ENCODE data around the gene PANK2. TPM values are rescaled to one million over a fixed set of nuclear protein-coding genes. Genes with fewer than 3 reads are reported as not detected.
"Not testable (repeated sequence)": the region's sequence is repeated elsewhere in the genome, so short reads cannot be mapped to it uniquely, and the experiment has no call there.

Gene PANK2
- total RNA-seq, 1 donor from 2014 or later: 60.3 TPM

- Mint-ChIP-seq H3K4me3 (ENCODE audit: unreplicated experiment) (no peak overlapping the region), H3K4me1 (ENCODE audit: low read depth, unreplicated experiment) (peaks cover 13% of the 10 kb centered on the region), H3K27ac (ENCODE audit: unreplicated experiment) (no peak overlapping the region), H3K36me3 (ENCODE audit: unreplicated experiment) (no peaks in the 10 kb centered on the region), H3K27me3 (ENCODE audit: unreplicated experiment) (peaks cover 9% of the 10 kb centered on the region), H3K9me3 (ENCODE audit: unreplicated experiment) (peaks cover 2% of the 10 kb centered on the region)
- TF ChIP-seq CTCF (IDR thresholded peaks at IDR 0.05; ENCODE audit: partially characterized antibody, unreplicated experiment): no peak
- DNase-seq: no peak
These were observed 75.5 kb downstream of the PANK2 start for GRCh38 chr20:3964719-3965118.

GRCh38 chr20:3966571-3966970 lies 77.4 kb downstream of the PANK2 start:
- H3K27ac Mint-ChIP-seq (ENCODE audit: unreplicated experiment): peak overlapping the region; percentile 55
- peaks cover 22% of the 10 kb centered on the region for H3K4me1 Mint-ChIP-seq (ENCODE audit: low read depth, unreplicated experiment)
- no peak for TF ChIP-seq CTCF (IDR thresholded peaks at IDR 0.05; ENCODE audit: partially characterized antibody, unreplicated experiment)
- H3K9me3 Mint-ChIP-seq (ENCODE audit: unreplicated experiment): peaks cover 2% of the 10 kb centered on the region
- DNase-seq: no peak
- H3K36me3 Mint-ChIP-seq (ENCODE audit: unreplicated experiment): no peaks in the 10 kb centered on the region
- peaks cover 9% of the 10 kb centered on the region for H3K27me3 Mint-ChIP-seq (ENCODE audit: unreplicated experiment)
- H3K4me3 Mint-ChIP-seq (ENCODE audit: unreplicated experiment): no peak overlapping the region

GRCh38 chr20:3970016-3970415 lies 80.8 kb downstream of the PANK2 start:
- peaks cover 11% of the 10 kb centered on the region for H3K27me3 Mint-ChIP-seq (ENCODE audit: unreplicated experiment)
- DNase-seq: no peak
- H3K27ac Mint-ChIP-seq (ENCODE audit: unreplicated experiment): no peak overlapping the region
- no peaks in the 10 kb centered on the region for H3K36me3 Mint-ChIP-seq (ENCODE audit: unreplicated experiment)
- H3K4me3 Mint-ChIP-seq (ENCODE audit: unreplicated experiment): no peak overlapping the region
- peaks cover 34% of the 10 kb centered on the region for H3K4me1 Mint-ChIP-seq (ENCODE audit: low read depth, unreplicated experiment)
- peaks cover 4% of the 10 kb centered on the region for H3K9me3 Mint-ChIP-seq (ENCODE audit: unreplicated experiment)
- no peak for TF ChIP-seq CTCF (IDR thresholded peaks at IDR 0.05; ENCODE audit: partially characterized antibody, unreplicated experiment)

GRCh38 chr20:3971145-3971544 lies 82.0 kb downstream of the PANK2 start:
- Mint-ChIP-seq H3K9me3 (ENCODE audit: unreplicated experiment) (peaks cover 4% of the 10 kb centered on the region), H3K27ac (ENCODE audit: unreplicated experiment) (peak overlapping the region; percentile 5), H3K4me3 (ENCODE audit: unreplicated experiment) (no peak overlapping the region), H3K4me1 (ENCODE audit: low read depth, unreplicated experiment) (peaks cover 34% of the 10 kb centered on the region), H3K36me3 (ENCODE audit: unreplicated experiment) (no peaks in the 10 kb centered on the region), H3K27me3 (ENCODE audit: unreplicated experiment) (peaks cover 11% of the 10 kb centered on the region)
- DNase-seq: no peak
- no peak for TF ChIP-seq CTCF (IDR thresholded peaks at IDR 0.05; ENCODE audit: partially characterized antibody, unreplicated experiment)

- Mint-ChIP-seq H3K4me3 (ENCODE audit: unreplicated experiment) (no peak overlapping the region), H3K27ac (ENCODE audit: unreplicated experiment) (no peak overlapping the region), H3K27me3 (ENCODE audit: unreplicated experiment) (peaks cover 10% of the 10 kb centered on the region), H3K9me3 (ENCODE audit: unreplicated experiment) (peaks cover 2% of the 10 kb centered on the region), H3K4me1 (ENCODE audit: low read depth, unreplicated experiment) (peaks cover 27% of the 10 kb centered on the region), H3K36me3 (ENCODE audit: unreplicated experiment) (no peaks in the 10 kb centered on the region)
- TF ChIP-seq CTCF (IDR thresholded peaks at IDR 0.05; ENCODE audit: partially characterized antibody, unreplicated experiment): no peak
- DNase-seq: no peak
These were observed 83.0 kb downstream of the PANK2 start for GRCh38 chr20:3972161-3972560.

GRCh38 chr20:3972631-3973030 lies 83.4 kb downstream of the PANK2 start:
- not testable (repeated sequence) for H3K27ac Mint-ChIP-seq (ENCODE audit: unreplicated experiment); DNase-seq; H3K9me3 Mint-ChIP-seq (ENCODE audit: unreplicated experiment); H3K4me3 Mint-ChIP-seq (ENCODE audit: unreplicated experiment); H3K27me3 Mint-ChIP-seq (ENCODE audit: unreplicated experiment); H3K36me3 Mint-ChIP-seq (ENCODE audit: unreplicated experiment)
- peaks cover 23% of the 10 kb centered on the region for H3K4me1 Mint-ChIP-seq (ENCODE audit: low read depth, unreplicated experiment)
